SHP77 (cell line): ENCODE measurements around the gene GRAMD2B.
A peak's percentile ranks its signal among the peaks of the same experiment; 100 is the strongest.

Experiments used
- DNase-seq, 2 experiments: peaks; one replicate each; lab custom pipeline; 2025; lab: John Stamatoyannopoulos, UW

GRAMD2B gene

GRCh38 chr5:126480824-126481223 is 57.6 kb downstream of the GRAMD2B start:
- DNase-seq, result no peak

- DNase-seq, result no peak
Observed at GRCh38 chr5:126481243-126481642, 58.0 kb downstream of the GRAMD2B start.

GRCh38 chr5:126482591-126482990 is 59.4 kb downstream of the GRAMD2B start:
- DNase-seq, result no peak

GRCh38 chr5:126483156-126483555 is 59.9 kb downstream of the GRAMD2B start:
- DNase-seq, result no peak

- no peak for DNase-seq
Observed at GRCh38 chr5:126484253-126484652, 61.0 kb downstream of the GRAMD2B start.

- no peak for DNase-seq
Observed at GRCh38 chr5:126486332-126486731, 63.1 kb downstream of the GRAMD2B start.

GRCh38 chr5:126487596-126487995 is 64.4 kb downstream of the GRAMD2B start:
- no peak for DNase-seq

GRCh38 chr5:126488443-126489065 is 65.3 kb downstream of the GRAMD2B start:
- no peak for DNase-seq

GRCh38 chr5:126490167-126490940 is 67.1 kb downstream of the GRAMD2B start:
- DNase-seq, result no peak

- peak; percentile 11 to 26 for DNase-seq
Observed at GRCh38 chr5:126492939-126493338, 69.7 kb downstream of the GRAMD2B start.

- DNase-seq, result no peak
Observed at GRCh38 chr5:126494393-126494792, 71.2 kb downstream of the GRAMD2B start.

GRCh38 chr5:126497506-126497905 is 74.3 kb downstream of the GRAMD2B start:
- no peak for DNase-seq

GRCh38 chr5:126499278-126499677 is 76.1 kb downstream of the GRAMD2B start:
- DNase-seq, result no peak

- peak in 1 of 2 experiments; percentile 7 for DNase-seq
Observed at GRCh38 chr5:126499853-126500342, 76.7 kb downstream of the GRAMD2B start.

- DNase-seq, result no peak
Observed at GRCh38 chr5:126501448-126501847, 78.2 kb downstream of the GRAMD2B start.

GRCh38 chr5:126503602-126504104 is 80.4 kb downstream of the GRAMD2B start:
- DNase-seq, result no peak

GRCh38 chr5:126506079-126506478 is 82.9 kb downstream of the GRAMD2B start:
- DNase-seq, result no peak

- DNase-seq, result no peak
Observed at GRCh38 chr5:126508251-126508961, 85.2 kb downstream of the GRAMD2B start.

GRCh38 chr5:126508962-126509279 is 85.7 kb downstream of the GRAMD2B start:
- no peak for DNase-seq

- no peak for DNase-seq
Observed at GRCh38 chr5:126509339-126509738, 86.1 kb downstream of the GRAMD2B start.

- no peak for DNase-seq
Observed at GRCh38 chr5:126511961-126512360, 88.8 kb downstream of the GRAMD2B start.

GRCh38 chr5:126512451-126512850 is 89.2 kb downstream of the GRAMD2B start:
- DNase-seq, result no peak

- no peak for DNase-seq
Observed at GRCh38 chr5:126513302-126513701, 90.1 kb downstream of the GRAMD2B start.
